Endodermal cell (in vitro differentiated cells): Measurements from ENCODE around the gene DENND1A. TPM values are rescaled to one million over a fixed set of nuclear protein-coding genes. Genes with fewer than 3 reads are reported as not detected.
A peak's percentile ranks its signal among the peaks of the same experiment; 100 is the strongest.

ENCODE experiments used
- DNase-seq: peaks from one replicate; pipeline ENCODE4 v3.0.0-alpha.2; 2017
- H3K27ac ChIP-seq: 2 replicates; pipeline ENCODE4 v1.5.1; 2013; ENCODE audit warnings: mild to moderate bottlenecking, low read depth, low read length, moderate library complexity
- H3K27me3 ChIP-seq: 2 replicates; pipeline ENCODE4 v1.6.1; 2013; ENCODE audit warnings: mild to moderate bottlenecking, low read length, moderate library complexity; ENCODE audit not compliant: insufficient read depth, control insufficient read depth, poor library complexity, severe bottlenecking
- H3K36me3 ChIP-seq: 2 replicates; pipeline ENCODE4 v1.7.0; 2013; ENCODE audit warnings: mild to moderate bottlenecking, low read length, moderate library complexity; ENCODE audit not compliant: control insufficient read depth, insufficient read depth
- H3K4me1 ChIP-seq: one replicate; pipeline ENCODE4 v1.7.0; 2013; ENCODE audit warnings: low read length; ENCODE audit not compliant: control insufficient read depth, insufficient read depth
- H3K4me3 ChIP-seq: 2 replicates; pipeline ENCODE4 v1.5.1; 2013; ENCODE audit warnings: mild to moderate bottlenecking, low read length, moderate library complexity
- H3K9ac ChIP-seq: 2 replicates; pipeline ENCODE4 v1.6.1; 2013; ENCODE audit warnings: mild to moderate bottlenecking, low read length, moderate library complexity; ENCODE audit not compliant: poor library complexity, severe bottlenecking; ENCODE audit errors: extremely low read depth
- H3K9me3 ChIP-seq: 2 replicates; pipeline ENCODE4 v1.6.1; 2013; ENCODE audit warnings: mild to moderate bottlenecking, low read length, moderate library complexity; ENCODE audit not compliant: control insufficient read depth
- H3K27ac Mint-ChIP-seq: 2 replicates; pipeline ENCODE4 v1.8.0; 2020; ENCODE audit warnings: mixed read lengths
- H3K27me3 Mint-ChIP-seq: 2 replicates; pipeline ENCODE4 v1.8.0; 2021; ENCODE audit warnings: mild to moderate bottlenecking, mixed read lengths; ENCODE audit not compliant: insufficient read depth
- H3K36me3 Mint-ChIP-seq: 2 replicates; pipeline ENCODE4 v1.8.0; 2020; ENCODE audit warnings: low read depth, mixed read lengths
- H3K4me1 Mint-ChIP-seq: 2 replicates; pipeline ENCODE4 v1.8.0; 2020; ENCODE audit warnings: mixed read lengths
- H3K4me3 Mint-ChIP-seq: 2 replicates; pipeline ENCODE4 v1.8.0; 2020; ENCODE audit warnings: mild to moderate bottlenecking, moderate library complexity, mixed read lengths
- H3K9me3 Mint-ChIP-seq: 2 replicates; pipeline ENCODE4 v1.8.0; 2020; ENCODE audit warnings: mild to moderate bottlenecking, mixed read lengths
- WGBS, 2 experiments: methylation state at CpG; one replicate each; pipeline versions ENCODE4 v1.1.5 to v1.1.7; 2013; ENCODE audit warnings: missing lambda C conversion rate in 2 of 2, mixed read lengths in 1 of 2; ENCODE audit not compliant: insufficient coverage in 1 of 2, insufficient read length in 1 of 2; 5-methylcytosine and 5-hydroxymethylcytosine counted together
- total RNA-seq, 2 donors: library from RNA; stranded (reverse); fragmentation: NEBNext Ultra II Directional in 1 of 2; extraction: Animal tissue kit (Norgen Biotek cat#: 25700) in 1 of 2; gene quantifications; 2 replicates in 1 of 2; 3 replicates in 1 of 2; pipeline ENCODE4 v1.2.1, GENCODE V29; 2021
- TF ChIP-seq, protein P1 (sequence below): fragments of 200-600 bp; sonication (generic); conservative IDR thresholded peaks from 2 replicates; pipeline ENCODE4 v1.5.0; 2021; ENCODE audit warnings: antibody characterized with exemption, mild to moderate bottlenecking

Gene DENND1A
- total RNA-seq, 2 donors from 2014 or later: 29.5 to 38.4 TPM

DNA sequence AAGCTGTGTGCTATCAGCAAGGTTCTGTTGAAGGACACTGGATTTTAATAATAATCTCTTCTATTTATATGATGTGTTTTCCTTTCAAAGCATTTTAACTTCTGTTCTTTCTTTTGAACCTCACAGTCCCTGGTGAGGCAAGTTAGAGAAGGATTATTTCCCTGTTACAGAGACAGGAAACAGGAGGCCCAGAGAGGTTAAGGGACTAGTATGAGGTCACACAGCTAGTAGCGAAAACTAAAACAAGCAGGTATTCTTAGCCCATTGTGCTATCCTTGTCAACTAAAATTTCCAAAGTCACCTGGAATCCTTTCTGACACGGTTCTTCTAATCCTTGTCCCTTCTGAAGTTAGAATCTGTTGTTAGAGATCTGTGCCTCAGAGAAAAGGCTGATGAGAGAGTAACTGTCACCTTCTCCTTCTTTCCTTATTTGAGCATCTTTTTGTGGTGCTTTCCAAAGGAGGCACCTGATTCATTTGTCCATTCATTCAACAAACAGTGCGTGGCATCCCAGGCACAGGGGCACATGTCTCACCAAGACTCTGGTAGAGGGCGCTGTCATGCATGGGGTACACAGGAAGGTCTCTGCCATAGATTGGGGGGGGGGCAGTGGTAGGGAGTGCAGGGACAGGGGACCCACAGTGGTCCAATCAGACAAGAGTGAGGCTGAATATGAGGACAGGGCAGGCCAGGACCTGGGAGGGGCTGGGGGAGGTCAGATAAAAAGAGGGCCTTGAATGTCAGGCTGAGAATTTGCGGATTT lies 512.5 kb downstream of the DENND1A start:
- Histone ChIP-seq H3K4me3 (no peak overlapping the region), H3K9ac (no peak overlapping the region), H3K36me3 (peaks cover 4% of the 10 kb centered on the region), H3K27ac (no peak overlapping the region), H3K4me1 (no peaks in the 10 kb centered on the region), H3K9me3 (no peaks in the 10 kb centered on the region), H3K27me3 (no peaks in the 10 kb centered on the region)
- H3K9me3 Mint-ChIP-seq: no peaks in the 10 kb centered on the region
- peaks cover 11% of the 10 kb centered on the region for H3K36me3 Mint-ChIP-seq
- 95 to 100% methylated on average over 5 of the region's 5 CpGs for WGBS, 2 experiments
- H3K4me3 Mint-ChIP-seq: no peak overlapping the region
- DNase-seq: peak; percentile 55
- no peak overlapping the region for H3K27ac Mint-ChIP-seq
- peaks cover 6% of the 10 kb centered on the region for H3K27me3 Mint-ChIP-seq
- TF ChIP-seq, protein P1, sequence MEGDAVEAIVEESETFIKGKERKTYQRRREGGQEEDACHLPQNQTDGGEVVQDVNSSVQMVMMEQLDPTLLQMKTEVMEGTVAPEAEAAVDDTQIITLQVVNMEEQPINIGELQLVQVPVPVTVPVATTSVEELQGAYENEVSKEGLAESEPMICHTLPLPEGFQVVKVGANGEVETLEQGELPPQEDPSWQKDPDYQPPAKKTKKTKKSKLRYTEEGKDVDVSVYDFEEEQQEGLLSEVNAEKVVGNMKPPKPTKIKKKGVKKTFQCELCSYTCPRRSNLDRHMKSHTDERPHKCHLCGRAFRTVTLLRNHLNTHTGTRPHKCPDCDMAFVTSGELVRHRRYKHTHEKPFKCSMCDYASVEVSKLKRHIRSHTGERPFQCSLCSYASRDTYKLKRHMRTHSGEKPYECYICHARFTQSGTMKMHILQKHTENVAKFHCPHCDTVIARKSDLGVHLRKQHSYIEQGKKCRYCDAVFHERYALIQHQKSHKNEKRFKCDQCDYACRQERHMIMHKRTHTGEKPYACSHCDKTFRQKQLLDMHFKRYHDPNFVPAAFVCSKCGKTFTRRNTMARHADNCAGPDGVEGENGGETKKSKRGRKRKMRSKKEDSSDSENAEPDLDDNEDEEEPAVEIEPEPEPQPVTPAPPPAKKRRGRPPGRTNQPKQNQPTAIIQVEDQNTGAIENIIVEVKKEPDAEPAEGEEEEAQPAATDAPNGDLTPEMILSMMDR: peak; percentile 34
- H3K4me1 Mint-ChIP-seq: peaks cover 9% of the 10 kb centered on the region

DNA sequence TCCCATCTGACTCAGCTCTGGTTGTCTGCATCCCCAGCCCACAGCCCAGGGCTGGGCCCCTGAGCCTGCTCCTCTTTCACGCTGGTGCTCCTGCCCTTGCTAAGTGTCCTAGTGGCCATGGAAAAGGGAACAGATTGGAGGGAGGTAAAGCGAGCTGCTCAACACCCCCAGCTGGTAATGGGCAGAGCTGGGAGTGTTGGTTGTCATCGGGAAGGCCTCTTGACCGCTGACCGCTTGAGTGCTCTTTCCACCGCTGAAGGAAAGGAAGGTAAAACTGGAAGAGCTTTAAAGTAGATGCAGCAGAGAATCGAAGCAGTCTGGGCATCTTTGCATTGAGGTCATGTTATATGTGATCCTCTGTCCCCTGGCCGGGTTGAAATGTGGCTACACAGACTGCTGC lies 513.8 kb downstream of the DENND1A start:
- 89 to 91% methylated on average over 7 to 8 of the region's 8 CpGs for WGBS, 2 experiments
- H3K36me3 ChIP-seq: peaks cover 4% of the 10 kb centered on the region
- Mint-ChIP-seq H3K4me1 (peaks cover 5% of the 10 kb centered on the region), H3K9me3 (no peaks in the 10 kb centered on the region), H3K4me3 (no peak overlapping the region), H3K27me3 (peaks cover 6% of the 10 kb centered on the region), H3K27ac (no peak overlapping the region), H3K36me3 (peaks cover 11% of the 10 kb centered on the region)
- H3K4me3 ChIP-seq: no peak overlapping the region
- TF ChIP-seq, protein P1: no peak
- no peak for DNase-seq
- no peaks in the 10 kb centered on the region for H3K4me1 ChIP-seq
- no peaks in the 10 kb centered on the region for H3K27me3 ChIP-seq
- H3K9me3 ChIP-seq: no peaks in the 10 kb centered on the region
- H3K27ac ChIP-seq: no peak overlapping the region
- H3K9ac ChIP-seq: no peak overlapping the region

DNA sequence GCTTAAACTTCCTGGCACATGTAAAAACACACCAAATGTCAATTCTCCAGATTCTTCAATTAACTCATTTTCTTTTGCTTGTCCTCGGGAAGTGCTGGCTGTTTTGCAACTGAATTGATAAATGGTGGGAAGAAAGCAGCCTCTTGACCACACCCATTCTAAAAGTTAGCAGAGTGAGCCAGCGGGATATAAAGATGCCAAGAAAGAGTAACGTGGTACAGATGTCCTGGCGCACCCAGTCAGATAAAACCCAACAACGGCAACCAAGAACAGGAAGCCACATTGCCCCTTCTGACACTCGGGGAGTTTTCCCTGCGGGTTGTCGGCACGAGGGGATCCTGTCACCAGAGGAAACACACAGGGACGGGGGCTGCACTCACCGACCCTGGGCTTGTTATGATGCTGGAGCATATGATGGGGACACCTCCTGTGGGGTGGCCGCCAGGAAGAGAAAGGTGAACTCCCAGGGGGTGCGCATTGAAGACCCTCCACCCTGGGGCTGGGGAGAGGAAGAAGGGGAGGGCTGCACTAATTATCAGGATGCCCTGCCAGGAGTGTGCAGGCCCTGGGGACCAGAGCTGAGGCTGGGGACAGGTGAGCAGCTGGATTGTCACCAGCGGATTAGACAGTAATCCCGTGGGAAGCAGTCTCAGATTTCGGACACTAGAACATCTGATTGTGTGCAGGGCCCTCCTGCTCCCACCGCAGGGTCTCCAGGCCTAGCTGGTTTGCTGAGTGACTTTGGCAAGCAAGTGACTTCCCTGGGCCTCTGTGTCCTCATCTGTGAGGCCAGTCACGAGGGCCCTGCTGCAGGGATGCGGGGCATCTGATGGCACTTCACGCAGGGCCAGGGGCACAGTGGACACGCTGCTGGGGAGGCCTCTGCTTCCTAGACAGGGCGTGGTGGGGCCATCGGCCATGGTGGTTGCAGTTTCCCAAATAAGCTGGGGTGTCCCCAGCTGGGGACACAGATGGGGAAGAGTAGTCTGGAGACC lies 514.7 kb downstream of the DENND1A start:
- peaks cover 5% of the 10 kb centered on the region for H3K4me1 Mint-ChIP-seq
- Histone ChIP-seq H3K27ac (no peak overlapping the region), H3K9ac (no peak overlapping the region), H3K9me3 (no peaks in the 10 kb centered on the region), H3K27me3 (no peaks in the 10 kb centered on the region), H3K4me1 (no peaks in the 10 kb centered on the region), H3K4me3 (no peak overlapping the region), H3K36me3 (peaks cover 4% of the 10 kb centered on the region)
- H3K4me3 Mint-ChIP-seq: no peak overlapping the region
- DNase-seq: no peak
- peaks cover 6% of the 10 kb centered on the region for H3K27me3 Mint-ChIP-seq
- peaks cover 11% of the 10 kb centered on the region for H3K36me3 Mint-ChIP-seq
- WGBS, 2 experiments: 88 to 91% methylated on average over 18 to 23 of the region's 23 CpGs
- TF ChIP-seq, protein P1: no peak
- no peaks in the 10 kb centered on the region for H3K9me3 Mint-ChIP-seq
- H3K27ac Mint-ChIP-seq: no peak overlapping the region
